CD4-positive, alpha-beta T cell (primary cell): ENCODE data around the gene SUCLG2. TPM values are rescaled to one million over a fixed set of nuclear protein-coding genes. Genes with fewer than 3 reads are reported as not detected.

Experiments
- ATAC-seq: fragments of 200-7000 bp; cut with Tn5 transposase; one replicate; pipeline ENCODE4 v1.10.0; 2022; ENCODE audit warnings: mild to moderate bottlenecking; ENCODE audit not compliant: poor library complexity
- CTCF ChIA-PET: fragments of 350-600 bp; sonication (Branson Sonifier 250); formaldehyde crosslinking; loops from one replicate; lab custom pipeline; 2021; ENCODE audit warnings: antibody characterized with exemption, inconsistent platforms; lab: Charles Lee
- POLR2A ChIA-PET: fragments of 350-600 bp; sonication (Branson Sonifier 250); formaldehyde crosslinking; loops from one replicate; lab custom pipeline; 2021; ENCODE audit warnings: antibody characterized with exemption, inconsistent platforms; lab: Charles Lee
- DNase-seq, 14 experiments: peaks; one replicate each; pipeline ENCODE4 v3.0.0-alpha.2; 2013 to 2020; ENCODE audit warnings: mixed read lengths in 2 of 14
- H3K27ac ChIP-seq, 2 donors: one replicate each; pipeline versions ENCODE4 v1.5.1 to v1.7.0; 2013; ENCODE audit warnings: low read length in 2 of 2, low read depth in 1 of 2, mild to moderate bottlenecking in 1 of 2
- H3K27me3 ChIP-seq, 2 experiments: 1 replicate in 1 of 2; 2 replicates in 1 of 2; pipeline versions ENCODE4 v1.6.1 to v1.7.0; 2013; ENCODE audit warnings: low read length in 2 of 2, control low read depth in 1 of 2, mild to moderate bottlenecking in 1 of 2, moderate library complexity in 1 of 2; ENCODE audit not compliant: insufficient read depth in 2 of 2, control insufficient read depth in 1 of 2
- H3K36me3 ChIP-seq: one replicate; pipeline ENCODE4 v1.6.1; 2013; ENCODE audit warnings: low read length, control low read depth; ENCODE audit not compliant: insufficient read depth
- H3K4me1 ChIP-seq: one replicate; pipeline ENCODE4 v1.6.1; 2013; ENCODE audit warnings: low read length, control low read depth; ENCODE audit not compliant: insufficient read depth
- H3K4me3 ChIP-seq: one replicate; pipeline ENCODE4 v1.5.1; 2013; ENCODE audit warnings: mild to moderate bottlenecking, low read length, moderate library complexity
- H3K9me3 ChIP-seq, 2 experiments: 1 replicate in 1 of 2; 2 replicates in 1 of 2; pipeline versions ENCODE4 v1.6.1 to v1.7.0; 2013; ENCODE audit warnings: low read length in 2 of 2, mild to moderate bottlenecking in 2 of 2, control low read depth in 1 of 2, moderate library complexity in 1 of 2; ENCODE audit not compliant: control insufficient read depth in 1 of 2, insufficient read depth in 1 of 2
- H3K27ac Mint-ChIP-seq: one replicate; pipeline ENCODE4 v1.8.0; 2020; ENCODE audit warnings: mixed read lengths
- H3K27me3 Mint-ChIP-seq: one replicate; pipeline ENCODE4 v1.8.0; 2021; ENCODE audit warnings: mixed read lengths
- H3K36me3 Mint-ChIP-seq: one replicate; pipeline ENCODE4 v1.8.0; 2021; ENCODE audit warnings: low read depth, mixed read lengths
- H3K4me1 Mint-ChIP-seq: one replicate; pipeline ENCODE4 v1.8.0; 2021; ENCODE audit warnings: low read depth, mixed read lengths
- H3K4me3 Mint-ChIP-seq: one replicate; pipeline ENCODE4 v1.8.0; 2020; ENCODE audit warnings: mild to moderate bottlenecking, mixed read lengths
- H3K9me3 Mint-ChIP-seq: one replicate; pipeline ENCODE4 v1.8.0; 2020; ENCODE audit warnings: mixed read lengths
- CTCF ChIP-seq: fragments of 200-600 bp; IDR thresholded peaks from one replicate; pipeline ENCODE4 v1.8.0; 2022; ENCODE audit warnings: antibody characterized with exemption, mild to moderate bottlenecking
- intact Hi-C, 2 experiments: fragments of 100-400 bp; cut with DNase I in 1 of 2; cut with micrococcal nuclease in 1 of 2; formaldehyde crosslinking; loops; one replicate each; pipeline versions ENCODE4 v1.15.1 to v1.9.0; 2023 to 2025; cut with DNase I, micrococcal nuclease
- total RNA-seq, 174 experiments: library from RNA in 2 of 174; stranded (reverse) in 2 of 174; gene quantifications; one replicate each; pipeline ENCODE4 v1.2.3 and lab custom pipeline; 2021 to 2026

The SUCLG2 gene
- total RNA-seq, 2 experiments from 2014 or later, result 51.7 to 52.4 TPM

- CTCF ChIA-PET, result no interaction called here
- POLR2A ChIA-PET, result no interaction called here
- TF ChIP-seq CTCF, result no peak
- H3K36me3 Mint-ChIP-seq, result no peaks in the 10 kb centered on the region
- Histone ChIP-seq H3K4me1 (no peaks in the 10 kb centered on the region), H3K9me3 (no peaks in the 10 kb centered on the region), H3K36me3 (no peaks in the 10 kb centered on the region), H3K27ac (no peak overlapping the region), H3K27me3 (no peaks in the 10 kb centered on the region), H3K4me3 (no peak overlapping the region)
- H3K4me1 Mint-ChIP-seq, result no peaks in the 10 kb centered on the region
- H3K9me3 Mint-ChIP-seq, result no peaks in the 10 kb centered on the region
- no peaks in the 10 kb centered on the region for H3K27me3 Mint-ChIP-seq
- no peak for DNase-seq
- no peak overlapping the region for H3K4me3 Mint-ChIP-seq
- ATAC-seq, result no peak
- H3K27ac Mint-ChIP-seq, result no peak overlapping the region
- intact Hi-C loops, result no loop called here
Observed at GRCh38 chr3:67327582-67327981, 326.8 kb downstream of the SUCLG2 start.

GRCh38 chr3:67325231-67325630 is 329.2 kb downstream of the SUCLG2 start:
- Histone ChIP-seq H3K4me1 (no peaks in the 10 kb centered on the region), H3K9me3 (no peaks in the 10 kb centered on the region), H3K36me3 (no peaks in the 10 kb centered on the region), H3K4me3 (no peak overlapping the region), H3K27ac (no peak overlapping the region), H3K27me3 (no peaks in the 10 kb centered on the region)
- ATAC-seq (no peak), DNase-seq (no peak)
- CTCF ChIA-PET, result no interaction called here
- H3K36me3 Mint-ChIP-seq, result no peaks in the 10 kb centered on the region
- no peak overlapping the region for H3K4me3 Mint-ChIP-seq
- H3K27me3 Mint-ChIP-seq, result no peaks in the 10 kb centered on the region
- H3K27ac Mint-ChIP-seq, result no peak overlapping the region
- intact Hi-C loops, result no loop called here
- TF ChIP-seq CTCF, result no peak
- H3K9me3 Mint-ChIP-seq, result no peaks in the 10 kb centered on the region
- no peaks in the 10 kb centered on the region for H3K4me1 Mint-ChIP-seq
- POLR2A ChIA-PET, result no interaction called here
